Measurements from ENCODE around the gene GHR.

DNA sequence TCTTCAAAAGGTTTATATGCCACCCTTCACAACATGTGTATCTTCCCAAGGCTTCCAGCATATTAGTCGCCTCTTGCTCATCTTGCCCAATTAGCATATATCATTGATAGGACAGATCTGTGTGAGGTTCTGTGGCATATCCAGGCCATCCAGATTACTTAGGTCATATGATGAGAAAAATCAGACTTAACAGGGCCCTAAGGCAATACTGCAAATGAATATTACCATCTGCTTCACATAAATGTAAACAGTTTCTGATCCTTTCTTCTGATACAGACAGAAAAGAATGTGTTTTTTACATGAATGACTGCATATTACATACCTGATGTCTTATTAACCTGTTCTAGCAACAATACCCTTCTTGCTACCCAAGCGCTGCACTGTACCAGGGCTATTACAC lies 41.3 kb upstream of the GHR start:
- no peak for TF ChIP-seq ZNF629 (tag by site-specific recombination; IDR thresholded peaks at IDR 0.05)
- TF ChIP-seq, protein P1, sequence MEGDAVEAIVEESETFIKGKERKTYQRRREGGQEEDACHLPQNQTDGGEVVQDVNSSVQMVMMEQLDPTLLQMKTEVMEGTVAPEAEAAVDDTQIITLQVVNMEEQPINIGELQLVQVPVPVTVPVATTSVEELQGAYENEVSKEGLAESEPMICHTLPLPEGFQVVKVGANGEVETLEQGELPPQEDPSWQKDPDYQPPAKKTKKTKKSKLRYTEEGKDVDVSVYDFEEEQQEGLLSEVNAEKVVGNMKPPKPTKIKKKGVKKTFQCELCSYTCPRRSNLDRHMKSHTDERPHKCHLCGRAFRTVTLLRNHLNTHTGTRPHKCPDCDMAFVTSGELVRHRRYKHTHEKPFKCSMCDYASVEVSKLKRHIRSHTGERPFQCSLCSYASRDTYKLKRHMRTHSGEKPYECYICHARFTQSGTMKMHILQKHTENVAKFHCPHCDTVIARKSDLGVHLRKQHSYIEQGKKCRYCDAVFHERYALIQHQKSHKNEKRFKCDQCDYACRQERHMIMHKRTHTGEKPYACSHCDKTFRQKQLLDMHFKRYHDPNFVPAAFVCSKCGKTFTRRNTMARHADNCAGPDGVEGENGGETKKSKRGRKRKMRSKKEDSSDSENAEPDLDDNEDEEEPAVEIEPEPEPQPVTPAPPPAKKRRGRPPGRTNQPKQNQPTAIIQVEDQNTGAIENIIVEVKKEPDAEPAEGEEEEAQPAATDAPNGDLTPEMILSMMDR (tag by site-specific recombination; IDR thresholded peaks at IDR 0.05): no peak
- TF ChIP-seq, protein P2, sequence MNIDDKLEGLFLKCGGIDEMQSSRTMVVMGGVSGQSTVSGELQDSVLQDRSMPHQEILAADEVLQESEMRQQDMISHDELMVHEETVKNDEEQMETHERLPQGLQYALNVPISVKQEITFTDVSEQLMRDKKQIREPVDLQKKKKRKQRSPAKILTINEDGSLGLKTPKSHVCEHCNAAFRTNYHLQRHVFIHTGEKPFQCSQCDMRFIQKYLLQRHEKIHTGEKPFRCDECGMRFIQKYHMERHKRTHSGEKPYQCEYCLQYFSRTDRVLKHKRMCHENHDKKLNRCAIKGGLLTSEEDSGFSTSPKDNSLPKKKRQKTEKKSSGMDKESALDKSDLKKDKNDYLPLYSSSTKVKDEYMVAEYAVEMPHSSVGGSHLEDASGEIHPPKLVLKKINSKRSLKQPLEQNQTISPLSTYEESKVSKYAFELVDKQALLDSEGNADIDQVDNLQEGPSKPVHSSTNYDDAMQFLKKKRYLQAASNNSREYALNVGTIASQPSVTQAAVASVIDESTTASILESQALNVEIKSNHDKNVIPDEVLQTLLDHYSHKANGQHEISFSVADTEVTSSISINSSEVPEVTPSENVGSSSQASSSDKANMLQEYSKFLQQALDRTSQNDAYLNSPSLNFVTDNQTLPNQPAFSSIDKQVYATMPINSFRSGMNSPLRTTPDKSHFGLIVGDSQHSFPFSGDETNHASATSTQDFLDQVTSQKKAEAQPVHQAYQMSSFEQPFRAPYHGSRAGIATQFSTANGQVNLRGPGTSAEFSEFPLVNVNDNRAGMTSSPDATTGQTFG (tag by site-specific recombination; IDR thresholded peaks at IDR 0.05; ENCODE audit: borderline replicate concordance): no peak
- TF ChIP-seq SALL2 (tag by site-specific recombination; IDR thresholded peaks at IDR 0.05; ENCODE audit: borderline replicate concordance): no peak
